Activated T-helper 9 cell treated with anti-CD3 and anti-CD28 coated beads, Interleukin-2, amount 50 U/mL, for 16 hours (primary cell): ENCODE measurements around the gene SPTLC1.
"Not testable (repeated sequence)": the region's sequence is repeated elsewhere in the genome, so short reads cannot be mapped to it uniquely, and the experiment has no call there.

Source experiments
- DNase-seq: peaks from one replicate; pipeline ENCODE4 v3.0.0-alpha.2; 2020; ENCODE audit warnings: low read depth

SPTLC1 gene

GRCh38 chr9:92030367-92030766 is 84.8 kb downstream of the SPTLC1 start:
- no peak for DNase-seq

- no peak for DNase-seq
Measured at GRCh38 chr9:92029553-92029952, 85.7 kb downstream of the SPTLC1 start.

- DNase-seq: no peak
Measured at GRCh38 chr9:92026206-92027002, 88.8 kb downstream of the SPTLC1 start.

GRCh38 chr9:92021785-92022541 is 93.2 kb downstream of the SPTLC1 start:
- DNase-seq: not testable (repeated sequence)

- DNase-seq: no peak
Measured at GRCh38 chr9:92019658-92020057, 95.6 kb downstream of the SPTLC1 start.

GRCh38 chr9:92010705-92011536 is 104.3 kb downstream of the SPTLC1 start:
- no peak for DNase-seq

- not testable (repeated sequence) for DNase-seq
Measured at GRCh38 chr9:92010253-92010652, 105.0 kb downstream of the SPTLC1 start.

GRCh38 chr9:92008041-92008440 is 107.2 kb downstream of the SPTLC1 start:
- no peak for DNase-seq

- DNase-seq: no peak
Measured at GRCh38 chr9:92004045-92004392, 111.2 kb downstream of the SPTLC1 start.

GRCh38 chr9:92003308-92004044 is 111.7 kb downstream of the SPTLC1 start:
- no peak for DNase-seq

GRCh38 chr9:92001948-92002347 is 113.3 kb downstream of the SPTLC1 start:
- not testable (repeated sequence) for DNase-seq

GRCh38 chr9:92001244-92001643 is 114.0 kb downstream of the SPTLC1 start:
- DNase-seq: no peak

- no peak for DNase-seq
Measured at GRCh38 chr9:91995000-91995655, 120.1 kb downstream of the SPTLC1 start.

GRCh38 chr9:91994422-91994821 is 120.8 kb downstream of the SPTLC1 start:
- no peak for DNase-seq

GRCh38 chr9:91992461-91993041 is 122.7 kb downstream of the SPTLC1 start:
- no peak for DNase-seq

GRCh38 chr9:91991721-91992341 is 123.4 kb downstream of the SPTLC1 start:
- DNase-seq: no peak

- DNase-seq: no peak
Measured at GRCh38 chr9:91986248-91986647, 129.0 kb downstream of the SPTLC1 start.

GRCh38 chr9:91985692-91986091 is 129.5 kb downstream of the SPTLC1 start:
- no peak for DNase-seq
